HepG2 (cell line): Measurements from ENCODE around the gene KRTCAP3. TPM values are rescaled to one million over a fixed set of nuclear protein-coding genes. Genes with fewer than 3 reads are reported as not detected.

Source experiments
- EED ChIP-seq: sonication (generic); formaldehyde crosslinking; IDR thresholded peaks from 2 replicates; pipeline ENCODE4 v1.5.0; 2020; ENCODE audit warnings: mild to moderate bottlenecking, missing genetic modification reagents
- GATAD2A ChIP-seq: IDR thresholded peaks from 2 replicates; pipeline ENCODE4 v1.6.1; 2016
- HDAC2 ChIP-seq: sonication (generic); formaldehyde crosslinking; IDR thresholded peaks from 2 replicates; pipeline ENCODE4 v1.4.0; 2020; ENCODE audit warnings: missing genetic modification reagents
- HIVEP1 ChIP-seq: sonication (generic); formaldehyde crosslinking; IDR thresholded peaks from 2 replicates; pipeline ENCODE4 v1.4.0; 2020; ENCODE audit warnings: mild to moderate bottlenecking, missing genetic modification reagents
- KMT2A ChIP-seq: sonication (generic); formaldehyde crosslinking; IDR thresholded peaks from 2 replicates; pipeline ENCODE4 v1.4.0; 2020; ENCODE audit warnings: missing genetic modification reagents
- MAFF ChIP-seq: IDR thresholded peaks from 2 replicates; pipeline ENCODE4 v1.6.1; 2011; ENCODE audit warnings: low read depth, low read length, improper control_type of control experiment
- NR3C1 ChIP-seq: sonication (generic); formaldehyde crosslinking; IDR thresholded peaks from 2 replicates; pipeline ENCODE4 v1.4.0; 2020; ENCODE audit warnings: missing genetic modification reagents
- PPARG ChIP-seq: conservative IDR thresholded peaks from 2 replicates; pipeline ENCODE4 v1.6.1; 2016; ENCODE audit warnings: missing biosample characterization, missing genetic modification reagents
- RFXANK ChIP-seq: IDR thresholded peaks from 2 replicates; pipeline ENCODE4 v1.6.1; 2016
- TGIF2 ChIP-seq: IDR thresholded peaks from 2 replicates; pipeline ENCODE4 v1.6.1; 2016; ENCODE audit warnings: control low read depth, missing compliant biosample characterization
- ZFP1 ChIP-seq: IDR thresholded peaks from 2 replicates; pipeline ENCODE4 v1.6.1; 2016
- ZFP36 ChIP-seq: fragments of 150-350 bp; IDR thresholded peaks from 2 replicates; pipeline ENCODE4 v1.6.1; 2018; ENCODE audit warnings: borderline replicate concordance, low read length, low read depth; ENCODE audit not compliant: partially characterized antibody
- ZNF383 ChIP-seq: sonication (generic); formaldehyde crosslinking; IDR thresholded peaks from 2 replicates; pipeline ENCODE4 v1.4.0; 2020; ENCODE audit warnings: missing genetic modification reagents, mild to moderate bottlenecking, borderline replicate concordance
- ZNF75D ChIP-seq: sonication (generic); formaldehyde crosslinking; IDR thresholded peaks from 2 replicates; pipeline ENCODE4 v1.8.1; 2023; ENCODE audit warnings: missing genetic modification reagents, mild to moderate bottlenecking, borderline replicate concordance
- polyA plus RNA-seq, 8 experiments: library from polyadenylated mRNA; depleted of rRNA in 3 of 8; stranded (reverse) in 7 of 8; unstranded in 1 of 8; fragments of >200 nt; fragmentation: Illumina TruSeq in 4 of 8; extraction: Trizol in 4 of 8; gene quantifications; 2 replicates each; pipeline versions ENCODE4 v1.2.1 to v1.2.3, GENCODE V29; 2011 to 2016; ENCODE audit warnings: low read depth in 4 of 8, missing spikeins in 1 of 8, mixed read lengths in 1 of 8; ENCODE audit not compliant: insufficient read depth in 1 of 8
- total RNA-seq, 5 experiments: library from RNA; depleted of rRNA; stranded (reverse); fragments of >200 nt; fragmentation: Illumina TruSeq; extraction: Trizol; gene quantifications; 2 replicates each; pipeline ENCODE4 v1.2.3, GENCODE V29; 2016; ENCODE audit warnings: low read depth in 1 of 5
- TF ChIP-seq, protein P1 (sequence below): sonication (generic); formaldehyde crosslinking; IDR thresholded peaks from 2 replicates; pipeline ENCODE4 v1.5.0; 2020; ENCODE audit warnings: mild to moderate bottlenecking, missing genetic modification reagents
- TF ChIP-seq, protein P2 (sequence below): sonication (generic); formaldehyde crosslinking; IDR thresholded peaks from 2 replicates; pipeline ENCODE4 v1.4.0; 2020; ENCODE audit warnings: missing genetic modification reagents
- TF ChIP-seq, protein P3 (sequence below): sonication (generic); formaldehyde crosslinking; IDR thresholded peaks from 2 replicates; pipeline ENCODE4 v1.4.0; 2020; ENCODE audit warnings: mild to moderate bottlenecking, missing genetic modification reagents
- TF ChIP-seq, protein P4 (sequence below): IDR thresholded peaks from 2 replicates; pipeline ENCODE4 v1.6.1; 2016; ENCODE audit warnings: missing compliant biosample characterization, missing genetic modification reagents, borderline replicate concordance
- TF ChIP-seq, protein P5 (sequence below), 2 experiments: sonication (generic) in 1 of 2; formaldehyde crosslinking in 1 of 2; IDR thresholded peaks; 2 replicates each; pipeline versions ENCODE4 v1.4.0 to v1.6.1; 2016 to 2020; ENCODE audit warnings: borderline replicate concordance in 1 of 2, low read depth in 1 of 2, mild to moderate bottlenecking in 1 of 2, missing genetic modification reagents in 1 of 2

KRTCAP3 gene
- total and polyA plus RNA-seq, 2 of the 13 experiments (the other 11 are each of a cell fraction or from before 2014, with no cell fraction given) = 2.1 to 4.5 TPM

DNA sequence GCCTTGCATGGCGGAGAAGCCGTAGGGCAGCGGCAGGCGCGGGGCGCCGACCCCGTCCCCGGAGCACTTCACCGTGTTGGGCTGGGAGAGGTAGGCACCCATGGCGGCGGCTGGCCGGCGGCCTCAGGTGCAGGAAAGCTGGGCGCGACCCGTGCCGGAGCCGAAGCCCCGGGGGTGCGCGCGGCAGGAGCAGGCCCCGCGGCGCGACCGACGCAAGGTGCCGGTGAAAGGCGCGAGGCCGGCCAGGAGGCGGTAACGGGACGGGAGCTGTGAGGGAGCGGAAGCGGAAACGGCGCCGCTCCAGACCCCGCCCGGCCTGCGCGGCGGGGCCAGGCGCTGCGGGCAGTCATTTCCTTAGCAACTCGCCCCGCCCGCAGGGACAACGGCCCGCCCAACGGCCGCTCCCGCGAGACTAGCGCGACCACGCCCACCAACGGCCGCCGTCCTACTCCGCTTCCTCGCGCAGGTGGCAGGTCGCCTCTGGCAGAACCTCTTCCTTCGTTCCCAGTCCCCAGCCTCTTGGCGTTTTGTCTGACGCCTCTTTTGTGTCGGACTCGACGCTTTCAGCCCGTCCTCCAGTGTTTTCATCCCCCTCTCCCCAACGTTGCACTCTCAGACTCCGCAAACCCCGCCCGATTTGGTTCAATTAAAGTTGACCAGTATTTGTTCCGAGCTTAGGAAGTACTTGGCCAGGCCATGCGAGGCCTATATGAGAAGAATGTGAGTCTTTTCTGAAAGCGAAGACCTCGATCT, 32.7 kb upstream of the KRTCAP3 start, which contains the start of gene PPM1G (continued):
- TF ChIP-seq, protein P1, sequence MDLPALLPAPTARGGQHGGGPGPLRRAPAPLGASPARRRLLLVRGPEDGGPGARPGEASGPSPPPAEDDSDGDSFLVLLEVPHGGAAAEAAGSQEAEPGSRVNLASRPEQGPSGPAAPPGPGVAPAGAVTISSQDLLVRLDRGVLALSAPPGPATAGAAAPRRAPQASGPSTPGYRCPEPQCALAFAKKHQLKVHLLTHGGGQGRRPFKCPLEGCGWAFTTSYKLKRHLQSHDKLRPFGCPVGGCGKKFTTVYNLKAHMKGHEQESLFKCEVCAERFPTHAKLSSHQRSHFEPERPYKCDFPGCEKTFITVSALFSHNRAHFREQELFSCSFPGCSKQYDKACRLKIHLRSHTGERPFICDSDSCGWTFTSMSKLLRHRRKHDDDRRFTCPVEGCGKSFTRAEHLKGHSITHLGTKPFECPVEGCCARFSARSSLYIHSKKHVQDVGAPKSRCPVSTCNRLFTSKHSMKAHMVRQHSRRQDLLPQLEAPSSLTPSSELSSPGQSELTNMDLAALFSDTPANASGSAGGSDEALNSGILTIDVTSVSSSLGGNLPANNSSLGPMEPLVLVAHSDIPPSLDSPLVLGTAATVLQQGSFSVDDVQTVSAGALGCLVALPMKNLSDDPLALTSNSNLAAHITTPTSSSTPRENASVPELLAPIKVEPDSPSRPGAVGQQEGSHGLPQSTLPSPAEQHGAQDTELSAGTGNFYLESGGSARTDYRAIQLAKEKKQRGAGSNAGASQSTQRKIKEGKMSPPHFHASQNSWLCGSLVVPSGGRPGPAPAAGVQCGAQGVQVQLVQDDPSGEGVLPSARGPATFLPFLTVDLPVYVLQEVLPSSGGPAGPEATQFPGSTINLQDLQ (CRISPR knock-in tag) = peak; percentile 89; the same call in 1 of the 2 replicates
- peak; percentile 35; the same call in 1 of the 2 replicates for TF ChIP-seq HIVEP1 (CRISPR knock-in tag)
- TF ChIP-seq, protein P2, sequence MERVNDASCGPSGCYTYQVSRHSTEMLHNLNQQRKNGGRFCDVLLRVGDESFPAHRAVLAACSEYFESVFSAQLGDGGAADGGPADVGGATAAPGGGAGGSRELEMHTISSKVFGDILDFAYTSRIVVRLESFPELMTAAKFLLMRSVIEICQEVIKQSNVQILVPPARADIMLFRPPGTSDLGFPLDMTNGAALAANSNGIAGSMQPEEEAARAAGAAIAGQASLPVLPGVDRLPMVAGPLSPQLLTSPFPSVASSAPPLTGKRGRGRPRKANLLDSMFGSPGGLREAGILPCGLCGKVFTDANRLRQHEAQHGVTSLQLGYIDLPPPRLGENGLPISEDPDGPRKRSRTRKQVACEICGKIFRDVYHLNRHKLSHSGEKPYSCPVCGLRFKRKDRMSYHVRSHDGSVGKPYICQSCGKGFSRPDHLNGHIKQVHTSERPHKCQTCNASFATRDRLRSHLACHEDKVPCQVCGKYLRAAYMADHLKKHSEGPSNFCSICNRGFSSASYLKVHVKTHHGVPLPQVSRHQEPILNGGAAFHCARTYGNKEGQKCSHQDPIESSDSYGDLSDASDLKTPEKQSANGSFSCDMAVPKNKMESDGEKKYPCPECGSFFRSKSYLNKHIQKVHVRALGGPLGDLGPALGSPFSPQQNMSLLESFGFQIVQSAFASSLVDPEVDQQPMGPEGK (CRISPR knock-in tag) = peak; percentile 75
- peak; percentile 55; the same call in 1 of the 2 replicates for TF ChIP-seq ZNF383 (CRISPR knock-in tag)
- TF ChIP-seq, protein P3, sequence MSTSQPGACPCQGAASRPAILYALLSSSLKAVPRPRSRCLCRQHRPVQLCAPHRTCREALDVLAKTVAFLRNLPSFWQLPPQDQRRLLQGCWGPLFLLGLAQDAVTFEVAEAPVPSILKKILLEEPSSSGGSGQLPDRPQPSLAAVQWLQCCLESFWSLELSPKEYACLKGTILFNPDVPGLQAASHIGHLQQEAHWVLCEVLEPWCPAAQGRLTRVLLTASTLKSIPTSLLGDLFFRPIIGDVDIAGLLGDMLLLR = peak; percentile 97
- TF ChIP-seq MAFF = no peak
- no peak for TF ChIP-seq ZFP36
- TF ChIP-seq TGIF2 (CRISPR knock-in tag) = no peak
- no peak for TF ChIP-seq PPARG (CRISPR knock-in tag)
- TF ChIP-seq RFXANK (CRISPR knock-in tag) = peak; percentile 76; the same call in 1 of the 2 replicates
- TF ChIP-seq, protein P4, sequence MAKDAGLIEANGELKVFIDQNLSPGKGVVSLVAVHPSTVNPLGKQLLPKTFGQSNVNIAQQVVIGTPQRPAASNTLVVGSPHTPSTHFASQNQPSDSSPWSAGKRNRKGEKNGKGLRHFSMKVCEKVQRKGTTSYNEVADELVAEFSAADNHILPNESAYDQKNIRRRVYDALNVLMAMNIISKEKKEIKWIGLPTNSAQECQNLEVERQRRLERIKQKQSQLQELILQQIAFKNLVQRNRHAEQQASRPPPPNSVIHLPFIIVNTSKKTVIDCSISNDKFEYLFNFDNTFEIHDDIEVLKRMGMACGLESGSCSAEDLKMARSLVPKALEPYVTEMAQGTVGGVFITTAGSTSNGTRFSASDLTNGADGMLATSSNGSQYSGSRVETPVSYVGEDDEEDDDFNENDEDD (CRISPR knock-in tag) = peak; percentile 92
- TF ChIP-seq GATAD2A = peak; percentile 56; the same call in 1 of the 2 replicates
- TF ChIP-seq HDAC2 (CRISPR knock-in tag) = peak; percentile 57; the same call in 1 of the 2 replicates
- TF ChIP-seq ZFP1 (CRISPR knock-in tag) = peak; percentile 12; the same call in 1 of the 2 replicates
- TF ChIP-seq NR3C1 (CRISPR knock-in tag) = no peak
- no peak for TF ChIP-seq ZNF75D
- TF ChIP-seq EED = no peak
- peak; percentile 82 for TF ChIP-seq KMT2A
- TF ChIP-seq, protein P5, sequence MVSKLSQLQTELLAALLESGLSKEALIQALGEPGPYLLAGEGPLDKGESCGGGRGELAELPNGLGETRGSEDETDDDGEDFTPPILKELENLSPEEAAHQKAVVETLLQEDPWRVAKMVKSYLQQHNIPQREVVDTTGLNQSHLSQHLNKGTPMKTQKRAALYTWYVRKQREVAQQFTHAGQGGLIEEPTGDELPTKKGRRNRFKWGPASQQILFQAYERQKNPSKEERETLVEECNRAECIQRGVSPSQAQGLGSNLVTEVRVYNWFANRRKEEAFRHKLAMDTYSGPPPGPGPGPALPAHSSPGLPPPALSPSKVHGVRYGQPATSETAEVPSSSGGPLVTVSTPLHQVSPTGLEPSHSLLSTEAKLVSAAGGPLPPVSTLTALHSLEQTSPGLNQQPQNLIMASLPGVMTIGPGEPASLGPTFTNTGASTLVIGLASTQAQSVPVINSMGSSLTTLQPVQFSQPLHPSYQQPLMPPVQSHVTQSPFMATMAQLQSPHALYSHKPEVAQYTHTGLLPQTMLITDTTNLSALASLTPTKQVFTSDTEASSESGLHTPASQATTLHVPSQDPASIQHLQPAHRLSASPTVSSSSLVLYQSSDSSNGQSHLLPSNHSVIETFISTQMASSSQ (IDR thresholded peaks at IDR 0.05; ENCODE audit: low read depth) = no peak
- TF ChIP-seq, protein P5 (CRISPR knock-in tag; IDR thresholded peaks at IDR 0.05; ENCODE audit: borderline replicate concordance) = peak; percentile 74; the same call in 1 of the 2 replicates
